MM.1S (cell line): ENCODE data around the gene ANTXR1.

Experiments
- CTCF ChIP-seq: fragments of 300-600 bp; sonication (generic); IDR thresholded peaks from 2 replicates; pipeline ENCODE4 v1.5.1; 2016; ENCODE audit warnings: antibody characterized with exemption, low read length, mixed read lengths
- EZH2 ChIP-seq: fragments of 300-600 bp; sonication (generic); optimal IDR thresholded peaks from 2 replicates; pipeline ENCODE3; 2017; ENCODE audit warnings: low read depth, mild to moderate bottlenecking, antibody characterized with exemption, low read length, mixed read lengths
- EZH2phosphoT487 ChIP-seq: fragments of 300-600 bp; sonication (generic); IDR thresholded peaks from 2 replicates; pipeline ENCODE4 v1.6.1; 2018; ENCODE audit warnings: antibody characterized with exemption, low read length

DNA sequence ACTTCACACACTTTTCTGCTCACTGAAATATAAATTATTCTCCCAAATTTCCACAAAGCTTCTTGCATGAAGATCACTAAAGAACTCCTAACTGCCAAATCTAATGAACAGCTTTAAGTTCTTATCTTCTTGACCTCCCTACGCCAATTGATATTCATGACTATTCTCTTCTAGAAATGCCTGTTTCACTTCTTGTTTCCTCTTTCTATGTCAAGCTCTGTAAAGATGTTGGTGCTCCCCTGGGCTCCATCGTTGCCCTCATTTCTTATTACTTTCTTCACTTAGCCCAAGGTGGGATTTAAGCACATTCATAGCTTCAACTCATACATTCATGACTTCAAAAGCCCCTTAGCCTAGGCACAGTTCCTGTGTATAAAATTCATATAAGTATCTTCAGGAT lies 9.2 kb upstream of the ANTXR1 start:
- TF ChIP-seq CTCF = no peak
- no peak for TF ChIP-seq EZH2
- no peak for TF ChIP-seq EZH2phosphoT487
